GM20431 (cell line): ENCODE data around the gene CYBRD1.

Experiments used
- in situ Hi-C: fragments of 300-500 bp; cut with MseI, MboI; formaldehyde crosslinking; loops from one replicate; pipeline ENCODE4 v1.15.0; 2020; ENCODE audit warnings: low sequenced_read_pairs; ENCODE audit not compliant: unreplicated experiment

Gene CYBRD1

GRCh38 chr2:171592036-171592555 is 69.8 kb downstream of the CYBRD1 start:
- in situ Hi-C loops = loop anchor here (25.0 kb wide), 1 partner anchor 520 kb away; the partner anchor contains the start of gene DLX2

DNA sequence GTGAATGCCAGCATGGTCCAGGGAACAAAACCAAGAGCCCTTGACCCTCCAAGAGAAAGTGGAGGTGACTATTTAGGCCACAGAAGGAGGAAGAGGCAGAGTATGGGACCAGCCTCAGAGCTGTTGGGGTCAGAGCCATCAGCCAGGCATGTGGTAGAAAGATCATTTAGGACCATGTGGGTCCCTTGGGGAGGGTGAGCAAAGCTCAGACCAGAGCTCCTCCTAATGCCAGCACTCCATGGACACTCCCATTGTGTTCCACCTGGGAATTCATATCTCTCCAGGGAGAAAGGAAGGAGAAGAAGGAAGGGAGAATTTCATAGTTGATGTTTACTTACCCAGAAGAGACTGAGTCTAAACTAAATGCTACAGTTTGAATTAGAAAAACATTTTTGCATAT is 73.2 kb downstream of the CYBRD1 start:
- in situ Hi-C loops = loop anchor here (25.0 kb wide), 1 partner anchor 517 kb away; the partner anchor contains the start of gene DLX2

DNA sequence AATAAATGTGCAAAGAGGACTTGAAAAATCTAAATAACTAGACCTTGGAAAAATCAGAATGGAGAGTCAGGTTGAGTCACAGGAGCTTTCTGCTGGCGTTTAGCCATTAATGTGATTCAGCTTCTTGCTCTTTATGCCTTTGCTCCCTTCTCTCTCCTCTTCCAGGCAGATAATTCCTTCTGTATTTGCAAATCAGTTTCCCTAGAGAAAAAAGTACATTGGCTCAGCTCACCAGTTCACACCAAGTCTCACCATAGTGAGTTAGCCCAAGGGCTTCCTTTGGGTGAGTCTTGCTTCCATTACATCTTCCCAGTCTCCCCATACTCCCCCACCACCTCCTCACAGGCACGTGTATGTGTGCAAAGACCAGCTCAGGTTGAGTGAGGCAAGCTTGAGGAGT is 73.6 kb downstream of the CYBRD1 start:
- in situ Hi-C loops = loop anchor here (25.0 kb wide), 1 partner anchor 516 kb away; the partner anchor contains the start of gene DLX2

GRCh38 chr2:171598713-171599319 is 76.5 kb downstream of the CYBRD1 start:
- in situ Hi-C loops = loop anchor here (25.0 kb wide), 1 partner anchor 513 kb away; the partner anchor contains the start of gene DLX2

DNA sequence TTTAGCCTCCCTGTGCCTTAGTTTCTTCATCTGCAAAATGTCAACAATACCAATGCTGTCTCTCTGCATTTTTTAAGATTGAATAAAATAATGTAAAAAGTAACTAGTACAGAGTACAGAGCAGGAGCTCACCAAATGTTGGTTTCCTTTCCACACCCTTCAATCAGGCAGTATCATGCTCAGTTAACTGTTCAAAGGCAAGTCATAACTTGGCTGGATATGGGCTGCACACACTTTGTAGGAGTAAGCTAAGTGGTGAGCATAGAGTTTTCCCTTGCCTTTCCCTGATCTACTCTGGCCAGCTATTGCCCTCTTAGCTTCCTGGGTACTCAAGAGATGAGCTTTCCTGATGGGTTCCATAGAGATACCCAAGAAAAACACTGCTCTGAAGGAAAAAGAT is 77.9 kb downstream of the CYBRD1 start:
- in situ Hi-C loops = no loop called here

- in situ Hi-C loops = no loop called here
These were observed 80.1 kb downstream of the CYBRD1 start for GRCh38 chr2:171602352-171602751.
